Right hindlimb (tissue), 1 donor: ENCODE measurements around the gene ARHGEF40.
A peak's percentile ranks its signal among the peaks of the same experiment; 100 is the strongest.

Experiments
- DNase-seq: peaks from one replicate; pipeline ENCODE4 v3.0.0-alpha.2; 2018

ARHGEF40 gene

GRCh38 chr14:21070083-21070609 lies at the start of gene ARHGEF40:
Gene ARHGEF40, plus strand, starts transcription at chr14:21070304. Its CDS starts 93 bp downstream, at chr14:21070397.
- peak; percentile 88 for DNase-seq

- no peak for DNase-seq
Measured at GRCh38 chr14:21020977-21021545, 49.0 kb upstream of the ARHGEF40 start.

GRCh38 chr14:21022686-21023085 lies 47.4 kb upstream of the ARHGEF40 start:
- DNase-seq, result no peak

GRCh38 chr14:21023174-21023573 lies 46.9 kb upstream of the ARHGEF40 start:
- no peak for DNase-seq

- no peak for DNase-seq
Measured at GRCh38 chr14:21023817-21024584, 46.1 kb upstream of the ARHGEF40 start.

GRCh38 chr14:21024585-21025370 lies 45.3 kb upstream of the ARHGEF40 start, which contains the start of gene NDRG2:
Gene NDRG2, minus strand, starts transcription at chr14:21025061. Its CDS starts 1,746 bp downstream, at chr14:21023315.
- DNase-seq, result peak; percentile 87

GRCh38 chr14:21025371-21026273 lies 44.5 kb upstream of the ARHGEF40 start:
- peak; percentile 73 for DNase-seq

GRCh38 chr14:21026274-21026987 lies 43.7 kb upstream of the ARHGEF40 start:
- DNase-seq, result peak; percentile 60

- DNase-seq, result no peak
Measured at GRCh38 chr14:21026988-21027315, 43.2 kb upstream of the ARHGEF40 start.

GRCh38 chr14:21029917-21030316 lies 40.2 kb upstream of the ARHGEF40 start, which contains the start of gene TPPP2:
Gene TPPP2, plus strand, starts transcription at chr14:21030217. Its CDS starts 365 bp downstream, at chr14:21030582.
- DNase-seq, result no peak

- no peak for DNase-seq
Measured at GRCh38 chr14:21030531-21030930, 39.6 kb upstream of the ARHGEF40 start.

- no peak for DNase-seq
Measured at GRCh38 chr14:21032326-21033132, 37.6 kb upstream of the ARHGEF40 start.

GRCh38 chr14:21033133-21033698 lies 36.9 kb upstream of the ARHGEF40 start:
- DNase-seq, result no peak

GRCh38 chr14:21034707-21035106 lies 35.4 kb upstream of the ARHGEF40 start, which contains the start of gene RNASE13:
Gene RNASE13, minus strand, starts transcription at chr14:21034807. Its CDS starts 519 bp downstream, at chr14:21034288.
- DNase-seq, result no peak

GRCh38 chr14:21036751-21037150 lies 33.4 kb upstream of the ARHGEF40 start:
- DNase-seq, result no peak

- no peak for DNase-seq
Measured at GRCh38 chr14:21037156-21037555, 32.9 kb upstream of the ARHGEF40 start.

GRCh38 chr14:21038441-21039422 lies 31.4 kb upstream of the ARHGEF40 start:
- peak; percentile 92 for DNase-seq

GRCh38 chr14:21039585-21040369 lies 30.3 kb upstream of the ARHGEF40 start:
- peak; percentile 72 for DNase-seq
